ENCODE data around the gene SCGB3A1. TPM values are rescaled to one million over a fixed set of nuclear protein-coding genes. Genes with fewer than 3 reads are reported as not detected.

Gene SCGB3A1
- total RNA-seq, 1 experiment from 2014 or later = not detected

- DNase-seq = no peak
- no peak overlapping the region for H3K27ac ChIP-seq
- no peaks in the 10 kb centered on the region for H3K4me1 ChIP-seq
Measured at GRCh38 chr5:180618829-180619562, 27.7 kb upstream of the SCGB3A1 start.

GRCh38 chr5:180618487-180618828, 27.2 kb upstream of the SCGB3A1 start:
- Histone ChIP-seq H3K4me1 (no peaks in the 10 kb centered on the region), H3K27ac (no peak overlapping the region)
- no peak for DNase-seq

More at GRCh38 chr5:180618829-180619562, 27.7 kb upstream of the SCGB3A1 start:
- no peak overlapping the region for H3K4me3 ChIP-seq
- H3K27me3 ChIP-seq = no peaks in the 10 kb centered on the region
- H3K36me3 ChIP-seq = no peaks in the 10 kb centered on the region
- no peaks in the 10 kb centered on the region for H3K9me3 ChIP-seq (replicated peaks)

GRCh38 chr5:180613814-180614188, 22.5 kb upstream of the SCGB3A1 start:
- no peaks in the 10 kb centered on the region for H3K36me3 ChIP-seq
- H3K4me3 ChIP-seq = no peak overlapping the region
- no peaks in the 10 kb centered on the region; the same call in 1 of the 2 replicates for H3K27me3 ChIP-seq
- no peaks in the 10 kb centered on the region for H3K9me3 ChIP-seq (replicated peaks)
- no peak for DNase-seq
- no peak overlapping the region for H3K27ac ChIP-seq
- no peaks in the 10 kb centered on the region for H3K4me1 ChIP-seq

More at GRCh38 chr5:180618487-180618828, 27.2 kb upstream of the SCGB3A1 start:
- H3K36me3 ChIP-seq = no peaks in the 10 kb centered on the region
- no peaks in the 10 kb centered on the region for H3K27me3 ChIP-seq
- H3K9me3 ChIP-seq (replicated peaks) = no peaks in the 10 kb centered on the region
- H3K4me3 ChIP-seq = no peak overlapping the region

GRCh38 chr5:180613188-180613813, 22.0 kb upstream of the SCGB3A1 start:
- H3K27ac ChIP-seq = no peak overlapping the region
- H3K9me3 ChIP-seq (replicated peaks) = no peaks in the 10 kb centered on the region
- no peak overlapping the region for H3K4me3 ChIP-seq
- no peaks in the 10 kb centered on the region for H3K36me3 ChIP-seq
- no peak for DNase-seq
- H3K4me1 ChIP-seq = no peaks in the 10 kb centered on the region
- no peaks in the 10 kb centered on the region; the same call in 1 of the 2 replicates for H3K27me3 ChIP-seq

- no peaks in the 10 kb centered on the region for H3K4me1 ChIP-seq
- H3K36me3 ChIP-seq = no peaks in the 10 kb centered on the region
- no peak overlapping the region for H3K4me3 ChIP-seq
- H3K27me3 ChIP-seq = no peaks in the 10 kb centered on the region; the same call in 1 of the 2 replicates
- H3K9me3 ChIP-seq (replicated peaks) = no peaks in the 10 kb centered on the region
- no peak overlapping the region for H3K27ac ChIP-seq
- no peak for DNase-seq
Measured at GRCh38 chr5:180612683-180613082, 21.4 kb upstream of the SCGB3A1 start.

DNA sequence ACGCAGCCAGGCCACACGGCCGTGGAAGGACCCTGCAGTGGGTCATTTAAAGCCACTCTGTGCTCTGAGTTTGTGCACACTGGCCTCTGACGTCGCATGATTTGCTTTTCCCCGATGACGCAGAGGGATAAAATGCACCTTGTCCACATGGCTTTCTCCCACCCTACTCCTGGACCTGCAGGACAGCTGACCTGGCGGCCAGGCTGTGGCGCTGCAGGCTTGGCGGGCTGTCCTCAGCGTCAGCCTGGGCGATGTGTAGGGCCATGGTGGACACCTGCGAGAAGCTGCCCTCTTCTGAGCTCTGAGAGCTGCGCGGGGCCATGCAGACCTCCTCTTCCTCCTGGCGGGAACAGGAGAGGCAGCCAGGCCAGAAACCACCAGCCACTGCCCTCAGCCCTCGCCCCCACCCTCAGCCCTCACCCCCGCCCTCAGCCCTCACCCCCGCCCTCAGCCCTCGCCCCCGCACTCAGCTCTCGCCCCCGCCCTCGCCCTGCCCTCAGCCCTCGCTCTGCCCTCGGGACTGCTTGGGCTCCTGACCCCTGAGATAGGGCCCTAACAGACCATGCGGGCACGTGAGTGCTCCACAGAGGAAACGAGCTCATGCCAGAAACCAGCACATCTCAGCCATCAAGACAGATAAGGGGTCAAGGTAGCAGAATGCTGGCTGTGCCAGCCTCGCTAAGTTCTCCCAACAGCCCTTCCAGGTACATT, 20.0 kb upstream of the SCGB3A1 start:
- Histone ChIP-seq H3K36me3 (no peaks in the 10 kb centered on the region), H3K27ac (no peak overlapping the region), H3K27me3 (no peaks in the 10 kb centered on the region; the same call in 1 of the 2 replicates), H3K4me3 (no peak overlapping the region), H3K9me3 (replicated peaks) (no peaks in the 10 kb centered on the region), H3K4me1 (no peaks in the 10 kb centered on the region)
- peak in 1 of 2 experiments; percentile 27 for DNase-seq

GRCh38 chr5:180609817-180610550, 18.7 kb upstream of the SCGB3A1 start:
- no peaks in the 10 kb centered on the region for H3K9me3 ChIP-seq (replicated peaks)
- H3K27ac ChIP-seq = no peak overlapping the region
- H3K27me3 ChIP-seq = no peaks in the 10 kb centered on the region; the same call in 1 of the 2 replicates
- no peaks in the 10 kb centered on the region for H3K36me3 ChIP-seq
- DNase-seq = no peak
- no peaks in the 10 kb centered on the region for H3K4me1 ChIP-seq
- no peak overlapping the region for H3K4me3 ChIP-seq

- Histone ChIP-seq H3K27me3 (no peaks in the 10 kb centered on the region; the same call in none of the 2 replicates), H3K4me3 (no peak overlapping the region), H3K4me1 (no peaks in the 10 kb centered on the region), H3K9me3 (replicated peaks) (no peaks in the 10 kb centered on the region), H3K27ac (no peak overlapping the region), H3K36me3 (no peaks in the 10 kb centered on the region)
- no peak for DNase-seq
Measured at GRCh38 chr5:180609386-180609785, 18.1 kb upstream of the SCGB3A1 start.

GRCh38 chr5:180608572-180609310, 17.4 kb upstream of the SCGB3A1 start:
- DNase-seq = no peak
- H3K36me3 ChIP-seq = no peaks in the 10 kb centered on the region
- no peaks in the 10 kb centered on the region for H3K9me3 ChIP-seq (replicated peaks)
- H3K27me3 ChIP-seq = no peaks in the 10 kb centered on the region; the same call in none of the 2 replicates
- H3K27ac ChIP-seq = no peak overlapping the region
- no peaks in the 10 kb centered on the region for H3K4me1 ChIP-seq
- H3K4me3 ChIP-seq = no peak overlapping the region

GRCh38 chr5:180607861-180608571, 16.7 kb upstream of the SCGB3A1 start:
- no peak overlapping the region for H3K4me3 ChIP-seq
- H3K27me3 ChIP-seq = no peaks in the 10 kb centered on the region; the same call in none of the 2 replicates
- no peaks in the 10 kb centered on the region for H3K4me1 ChIP-seq
- H3K9me3 ChIP-seq (replicated peaks) = no peaks in the 10 kb centered on the region
- DNase-seq = no peak
- H3K27ac ChIP-seq = no peak overlapping the region
- H3K36me3 ChIP-seq = no peaks in the 10 kb centered on the region

DNA sequence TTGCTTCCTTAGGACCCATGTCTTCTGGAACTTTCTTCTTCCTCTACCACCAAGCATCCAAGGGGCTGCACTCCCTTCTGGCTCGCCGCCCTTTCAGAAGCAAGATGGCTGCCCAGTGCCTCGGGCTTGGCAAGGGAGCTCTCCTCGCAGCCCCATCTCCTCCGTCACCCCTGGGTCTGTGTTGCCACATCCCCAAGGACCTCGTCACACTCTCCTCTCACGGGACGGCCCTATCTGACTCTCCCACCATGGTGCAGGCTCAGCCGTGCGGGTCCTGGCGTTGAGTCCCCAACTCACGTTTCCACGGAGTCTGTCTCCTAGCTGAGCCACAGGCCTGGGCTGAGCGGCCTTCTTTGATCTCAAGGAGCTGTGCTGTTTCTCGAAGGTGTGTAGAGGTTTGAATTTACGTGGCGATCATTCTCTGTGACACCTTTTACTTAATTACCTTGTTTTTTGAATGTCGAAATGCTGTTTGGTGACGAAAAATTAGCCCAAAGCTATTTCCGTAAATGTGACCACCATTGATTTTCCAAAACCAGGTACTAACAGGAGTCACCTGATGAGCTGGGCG, 15.0 kb upstream of the SCGB3A1 start:
- H3K4me3 ChIP-seq = no peak overlapping the region
- H3K27ac ChIP-seq = no peak overlapping the region
- no peak for DNase-seq
- H3K9me3 ChIP-seq (replicated peaks) = no peaks in the 10 kb centered on the region
- H3K4me1 ChIP-seq = no peaks in the 10 kb centered on the region
- H3K36me3 ChIP-seq = no peaks in the 10 kb centered on the region
- no peaks in the 10 kb centered on the region; the same call in 1 of the 2 replicates for H3K27me3 ChIP-seq

DNA sequence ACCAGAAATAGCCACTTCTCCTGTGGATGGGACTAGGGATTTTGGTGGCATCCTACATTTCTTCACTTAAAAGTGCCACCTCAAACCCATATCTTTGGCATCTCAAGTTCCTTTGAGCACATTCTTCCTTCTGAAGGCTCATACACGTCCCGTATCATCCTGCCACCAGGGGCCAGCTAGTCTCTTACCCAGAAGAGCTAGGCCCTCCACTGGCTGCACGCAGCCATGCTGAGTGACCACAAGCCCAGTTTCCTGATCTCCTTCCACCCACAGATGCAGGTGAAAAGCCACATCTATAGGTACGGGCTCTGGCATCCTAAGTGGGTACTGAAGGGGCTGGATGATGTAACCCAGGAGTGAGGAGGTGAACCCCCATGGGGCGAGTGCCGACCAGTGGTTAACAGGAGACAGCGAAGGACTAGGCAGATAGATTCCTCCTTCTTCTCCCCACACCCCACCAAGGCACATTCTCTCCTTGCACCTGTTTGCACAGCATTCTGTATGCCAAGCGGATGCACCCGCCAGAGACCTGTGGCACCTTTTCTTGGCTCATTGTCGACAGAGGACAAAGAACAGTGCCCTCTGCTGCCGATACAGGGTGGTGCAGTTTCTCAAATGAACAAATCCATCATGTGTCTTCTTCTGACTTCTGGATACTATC, 14.4 kb upstream of the SCGB3A1 start:
- Histone ChIP-seq H3K36me3 (no peaks in the 10 kb centered on the region), H3K27me3 (no peaks in the 10 kb centered on the region; the same call in 1 of the 2 replicates), H3K4me1 (no peaks in the 10 kb centered on the region), H3K27ac (no peak overlapping the region), H3K4me3 (no peak overlapping the region), H3K9me3 (replicated peaks) (no peaks in the 10 kb centered on the region)
- DNase-seq = peak; percentile 46 to 71

- Histone ChIP-seq H3K27me3 (no peaks in the 10 kb centered on the region; the same call in 1 of the 2 replicates), H3K4me3 (no peak overlapping the region), H3K4me1 (no peaks in the 10 kb centered on the region), H3K27ac (no peak overlapping the region), H3K9me3 (replicated peaks) (no peaks in the 10 kb centered on the region), H3K36me3 (no peaks in the 10 kb centered on the region)
- DNase-seq = no peak
Measured at GRCh38 chr5:180604271-180604670, 13.0 kb upstream of the SCGB3A1 start.
